GM12874 (cell line): ENCODE data around the gene IGSF6.

ENCODE experiments used
- CTCF ChIP-seq: IDR thresholded peaks from 2 replicates; pipeline ENCODE4 v1.5.1; 2011; ENCODE audit warnings: low read depth, mild to moderate bottlenecking, control low read depth, low read length, moderate library complexity; ENCODE audit not compliant: insufficient read depth

The IGSF6 gene

GRCh38 chr16:21684199-21684598 is 31.8 kb upstream of the IGSF6 start:
- TF ChIP-seq CTCF = peak; percentile 75

- no peak for TF ChIP-seq CTCF
Measured at GRCh38 chr16:21683184-21683583, 30.8 kb upstream of the IGSF6 start.

GRCh38 chr16:21673469-21673868 is 21.1 kb upstream of the IGSF6 start:
- TF ChIP-seq CTCF = no peak

- no peak for TF ChIP-seq CTCF
Measured at GRCh38 chr16:21667575-21667974, 15.2 kb upstream of the IGSF6 start.

- TF ChIP-seq CTCF = no peak
Measured at GRCh38 chr16:21666772-21667171, 14.4 kb upstream of the IGSF6 start.

GRCh38 chr16:21664801-21665492 is 12.5 kb upstream of the IGSF6 start:
- no peak for TF ChIP-seq CTCF

- no peak for TF ChIP-seq CTCF
Measured at GRCh38 chr16:21663889-21664647, 11.7 kb upstream of the IGSF6 start, which contains the start of gene OTOA. Gene OTOA, plus strand, starts transcription at chr16:21663968. Its CDS starts 14,547 bp downstream, at chr16:21678515.
